ENCODE data around the gene PLXNA2.

DNA sequence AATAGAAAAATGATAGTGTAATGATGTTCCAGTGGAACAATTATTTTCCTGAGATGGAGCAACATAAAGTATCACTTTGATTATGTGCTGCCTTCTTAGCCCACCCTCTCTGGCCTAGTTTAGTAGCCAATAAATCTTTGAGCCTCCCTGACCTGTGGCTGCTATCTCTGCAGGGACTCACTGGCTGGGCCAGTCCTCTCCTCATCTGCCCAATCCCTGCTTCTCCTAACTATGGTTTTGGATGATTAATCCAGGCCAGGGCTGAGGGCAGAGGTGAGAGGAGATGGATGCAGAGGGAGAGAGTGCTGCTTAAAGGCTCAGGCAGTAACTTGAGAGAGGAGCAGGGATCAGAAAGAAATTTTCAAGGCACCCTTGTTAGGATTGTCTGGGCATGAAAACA, 244.2 kb downstream of the PLXNA2 start:
- TF ChIP-seq, protein P1, sequence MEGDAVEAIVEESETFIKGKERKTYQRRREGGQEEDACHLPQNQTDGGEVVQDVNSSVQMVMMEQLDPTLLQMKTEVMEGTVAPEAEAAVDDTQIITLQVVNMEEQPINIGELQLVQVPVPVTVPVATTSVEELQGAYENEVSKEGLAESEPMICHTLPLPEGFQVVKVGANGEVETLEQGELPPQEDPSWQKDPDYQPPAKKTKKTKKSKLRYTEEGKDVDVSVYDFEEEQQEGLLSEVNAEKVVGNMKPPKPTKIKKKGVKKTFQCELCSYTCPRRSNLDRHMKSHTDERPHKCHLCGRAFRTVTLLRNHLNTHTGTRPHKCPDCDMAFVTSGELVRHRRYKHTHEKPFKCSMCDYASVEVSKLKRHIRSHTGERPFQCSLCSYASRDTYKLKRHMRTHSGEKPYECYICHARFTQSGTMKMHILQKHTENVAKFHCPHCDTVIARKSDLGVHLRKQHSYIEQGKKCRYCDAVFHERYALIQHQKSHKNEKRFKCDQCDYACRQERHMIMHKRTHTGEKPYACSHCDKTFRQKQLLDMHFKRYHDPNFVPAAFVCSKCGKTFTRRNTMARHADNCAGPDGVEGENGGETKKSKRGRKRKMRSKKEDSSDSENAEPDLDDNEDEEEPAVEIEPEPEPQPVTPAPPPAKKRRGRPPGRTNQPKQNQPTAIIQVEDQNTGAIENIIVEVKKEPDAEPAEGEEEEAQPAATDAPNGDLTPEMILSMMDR (IDR thresholded peaks at IDR 0.05): no peak
- TF ChIP-seq POLR2A (IDR thresholded peaks at IDR 0.05) (no peak), POLR2AphosphoS5 (IDR thresholded peaks at IDR 0.05) (no peak), EP300 (IDR thresholded peaks at IDR 0.05) (no peak)
